Fibroblast of pulmonary artery (primary cell): Measurements from ENCODE around the gene OAS3.

Experiments used
- DNase-seq: peaks from one replicate; pipeline ENCODE4 v3.0.0-alpha.2; 2010; ENCODE audit warnings: low read depth
- H3K4me3 ChIP-seq: replicated peaks from 2 replicates; pipeline ENCODE4 v1.5.1; 2011; ENCODE audit warnings: low read depth, mild to moderate bottlenecking, control low read depth, low read length, moderate library complexity
- TF ChIP-seq, protein P1 (sequence below): IDR thresholded peaks from 2 replicates; pipeline ENCODE4 v1.5.1; 2011; ENCODE audit warnings: mild to moderate bottlenecking, control low read depth, low read length, inconsistent platforms; ENCODE audit errors: missing control alignments

OAS3 gene

DNA sequence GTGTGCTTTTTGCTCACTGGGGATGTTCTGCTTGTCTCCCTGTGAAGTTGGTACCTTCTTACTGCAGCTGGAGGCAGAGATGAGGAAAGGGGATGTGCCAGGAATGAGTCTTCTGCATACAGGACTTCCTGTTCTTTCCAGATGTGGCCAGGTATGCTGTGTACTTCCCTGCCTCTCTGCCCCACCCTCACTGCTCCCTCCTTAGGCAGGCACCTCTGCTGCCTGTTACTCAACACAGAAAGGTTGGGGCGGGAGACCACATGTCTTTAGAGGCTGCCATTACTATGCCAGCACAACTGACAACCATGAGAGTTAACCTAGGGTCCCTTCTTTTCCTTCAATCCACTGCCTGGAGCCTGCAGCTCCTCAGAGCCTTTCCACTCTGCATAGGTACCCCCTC, 2.0 kb upstream of the OAS3 start:
- H3K4me3 ChIP-seq = no peak overlapping the region
- TF ChIP-seq, protein P1, sequence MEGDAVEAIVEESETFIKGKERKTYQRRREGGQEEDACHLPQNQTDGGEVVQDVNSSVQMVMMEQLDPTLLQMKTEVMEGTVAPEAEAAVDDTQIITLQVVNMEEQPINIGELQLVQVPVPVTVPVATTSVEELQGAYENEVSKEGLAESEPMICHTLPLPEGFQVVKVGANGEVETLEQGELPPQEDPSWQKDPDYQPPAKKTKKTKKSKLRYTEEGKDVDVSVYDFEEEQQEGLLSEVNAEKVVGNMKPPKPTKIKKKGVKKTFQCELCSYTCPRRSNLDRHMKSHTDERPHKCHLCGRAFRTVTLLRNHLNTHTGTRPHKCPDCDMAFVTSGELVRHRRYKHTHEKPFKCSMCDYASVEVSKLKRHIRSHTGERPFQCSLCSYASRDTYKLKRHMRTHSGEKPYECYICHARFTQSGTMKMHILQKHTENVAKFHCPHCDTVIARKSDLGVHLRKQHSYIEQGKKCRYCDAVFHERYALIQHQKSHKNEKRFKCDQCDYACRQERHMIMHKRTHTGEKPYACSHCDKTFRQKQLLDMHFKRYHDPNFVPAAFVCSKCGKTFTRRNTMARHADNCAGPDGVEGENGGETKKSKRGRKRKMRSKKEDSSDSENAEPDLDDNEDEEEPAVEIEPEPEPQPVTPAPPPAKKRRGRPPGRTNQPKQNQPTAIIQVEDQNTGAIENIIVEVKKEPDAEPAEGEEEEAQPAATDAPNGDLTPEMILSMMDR = no peak
- DNase-seq = no peak

DNA sequence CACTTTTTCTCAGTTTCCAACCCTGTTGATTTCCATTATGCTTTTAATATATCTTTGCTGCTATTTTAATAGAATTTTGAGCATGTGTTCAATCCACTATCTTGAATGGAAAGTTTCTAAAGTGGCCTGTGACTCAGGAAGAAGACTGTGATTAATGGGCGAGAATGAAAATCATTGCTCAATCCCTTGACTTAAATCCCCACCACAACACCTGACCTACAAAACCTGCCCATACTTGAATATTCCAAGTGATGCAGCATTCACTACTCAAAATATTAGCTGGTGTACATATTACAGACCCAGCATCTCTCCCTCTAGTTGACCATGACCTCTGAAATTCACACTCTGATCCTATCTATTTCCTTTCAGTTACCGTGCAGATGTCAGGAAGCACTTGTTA, 1.3 kb upstream of the OAS3 start:
- TF ChIP-seq, protein P1 = no peak
- DNase-seq = no peak
- H3K4me3 ChIP-seq = no peak overlapping the region

DNA sequence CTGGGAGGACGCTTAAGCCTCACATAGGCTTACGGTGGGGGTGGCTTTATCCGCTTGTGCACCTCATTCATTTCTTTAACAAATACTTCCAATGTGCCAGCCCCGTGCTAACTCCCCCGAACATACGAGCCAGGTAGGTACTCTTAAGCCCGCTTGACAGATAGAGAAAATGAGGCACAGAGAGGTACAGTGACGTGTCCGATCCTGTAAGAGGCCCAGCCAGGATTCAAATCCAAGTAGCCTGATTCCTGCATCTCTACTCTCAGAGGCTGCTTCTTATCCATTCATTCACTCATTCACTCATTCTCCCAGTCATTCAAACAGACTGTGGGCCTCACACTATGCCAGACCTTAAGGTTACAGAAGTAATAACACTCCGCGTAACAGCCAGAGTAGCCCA, 477 bp downstream of the OAS3 start:
- TF ChIP-seq, protein P1 = no peak
- H3K4me3 ChIP-seq = peak overlapping the region; percentile 68
- DNase-seq = no peak

DNA sequence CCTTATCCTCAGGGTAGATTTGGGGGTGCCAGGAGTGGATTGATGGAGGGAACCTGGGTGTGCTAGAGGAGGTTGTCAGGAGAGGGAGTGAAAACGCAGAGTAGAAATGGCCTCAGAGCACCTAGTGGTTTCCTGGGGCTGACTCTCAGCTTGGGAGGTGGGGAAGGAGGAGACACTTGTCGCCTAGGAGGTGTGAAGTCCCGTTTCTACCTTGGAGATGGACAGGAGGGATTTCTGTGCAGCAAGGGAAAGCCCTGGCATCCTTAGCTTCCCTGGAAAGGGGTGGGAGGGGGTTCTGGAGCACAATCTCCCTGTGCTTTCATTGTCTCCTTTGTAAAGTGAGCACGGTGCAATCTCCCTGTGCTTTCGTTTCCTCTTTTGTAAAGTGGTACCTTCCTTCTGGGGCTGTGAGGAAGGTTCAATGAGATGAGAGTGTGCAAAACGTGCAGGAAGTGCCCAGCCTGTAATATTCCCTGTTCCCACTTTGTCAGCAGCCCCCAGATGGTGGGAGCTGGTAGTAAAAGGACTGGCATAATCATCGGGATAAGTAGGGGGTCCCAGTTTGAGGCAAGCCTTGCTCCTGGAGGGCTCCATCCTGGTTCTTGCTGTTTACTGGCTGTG, 1.6 kb downstream of the OAS3 start:
- no peak overlapping the region for H3K4me3 ChIP-seq
- TF ChIP-seq, protein P1 = no peak
- DNase-seq = no peak

DNA sequence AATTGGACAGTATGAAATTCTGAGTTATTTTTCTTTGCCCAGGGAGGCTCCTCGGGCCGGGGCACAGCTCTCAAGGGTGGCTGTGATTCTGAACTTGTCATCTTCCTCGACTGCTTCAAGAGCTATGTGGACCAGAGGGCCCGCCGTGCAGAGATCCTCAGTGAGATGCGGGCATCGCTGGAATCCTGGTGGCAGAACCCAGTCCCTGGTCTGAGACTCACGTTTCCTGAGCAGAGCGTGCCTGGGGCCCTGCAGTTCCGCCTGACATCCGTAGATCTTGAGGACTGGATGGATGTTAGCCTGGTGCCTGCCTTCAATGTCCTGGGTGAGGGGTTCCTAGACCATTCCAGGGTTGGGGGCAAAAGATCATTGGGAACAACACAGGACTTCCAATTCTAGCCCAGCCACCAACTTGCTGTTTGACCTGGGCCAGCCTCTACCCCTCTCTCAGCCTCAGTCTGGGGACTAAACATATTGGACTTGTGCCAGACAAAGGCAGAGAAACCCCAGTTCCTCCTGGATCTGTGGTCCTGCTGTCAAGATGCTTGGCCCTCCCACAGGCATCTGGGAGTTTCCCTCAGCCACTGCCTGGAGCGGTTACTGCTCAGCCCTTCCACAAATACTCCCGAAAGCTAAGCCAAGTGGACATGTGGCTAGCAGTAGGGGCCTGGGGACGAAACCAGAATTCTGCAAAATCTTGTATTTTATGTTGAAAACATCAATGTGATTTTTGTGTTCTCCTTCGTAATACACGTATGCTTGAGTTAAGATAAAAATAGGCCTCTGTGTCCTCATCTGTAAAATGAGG, 3.5 kb downstream of the OAS3 start:
- TF ChIP-seq, protein P1 = no peak
- H3K4me3 ChIP-seq = no peak overlapping the region
- no peak for DNase-seq

DNA sequence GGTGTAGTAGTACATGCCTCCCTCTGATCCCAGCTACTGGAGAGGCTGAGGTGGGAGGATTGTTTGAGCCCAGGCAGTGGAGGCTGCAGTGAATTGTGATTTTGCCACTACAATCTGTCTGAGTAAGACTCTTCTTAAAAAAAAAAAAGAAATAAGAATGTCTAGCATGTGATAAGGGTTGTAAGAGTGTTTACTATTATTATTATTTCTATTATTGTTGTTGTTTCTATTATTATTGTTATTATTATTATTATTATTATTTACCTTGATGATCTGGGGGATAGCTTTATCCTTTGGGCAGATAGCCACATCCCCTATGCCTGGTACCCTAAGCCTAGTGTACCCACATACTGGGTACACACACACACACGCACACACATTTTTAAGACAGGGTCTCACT, 4.3 kb downstream of the OAS3 start:
- no peak overlapping the region for H3K4me3 ChIP-seq
- TF ChIP-seq, protein P1 = no peak
- DNase-seq = no peak
